ENCODE data around the gene TEKTIP1.

TEKTIP1 gene

DNA sequence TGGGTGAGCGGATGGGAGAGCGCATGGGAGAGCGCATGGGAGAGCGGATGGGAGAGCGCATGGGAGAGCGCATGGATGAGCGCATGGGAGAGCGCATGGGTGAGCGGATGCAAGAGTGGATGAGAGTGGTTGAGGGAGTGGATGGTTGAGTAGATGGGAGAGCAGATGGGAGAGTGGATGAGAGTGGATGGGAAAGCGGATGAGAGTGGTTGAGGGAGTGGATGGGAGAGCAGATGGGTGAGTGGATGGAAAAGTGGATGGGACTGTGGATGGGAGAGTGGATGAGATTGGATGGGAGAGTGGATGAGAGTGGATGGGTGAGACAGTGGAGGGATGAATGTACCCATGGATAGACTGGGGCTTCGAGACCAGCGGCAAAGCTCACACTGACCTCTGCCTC lies 8.6 kb upstream of the TEKTIP1 start:
- in situ Hi-C loops (cut with HindIII; ENCODE audit: low sequenced_read_pairs), result no loop called here
- H3K4me3 ChIP-seq (ENCODE audit: low read depth, low read length), result no peak overlapping the region
- TF ChIP-seq, protein P1, sequence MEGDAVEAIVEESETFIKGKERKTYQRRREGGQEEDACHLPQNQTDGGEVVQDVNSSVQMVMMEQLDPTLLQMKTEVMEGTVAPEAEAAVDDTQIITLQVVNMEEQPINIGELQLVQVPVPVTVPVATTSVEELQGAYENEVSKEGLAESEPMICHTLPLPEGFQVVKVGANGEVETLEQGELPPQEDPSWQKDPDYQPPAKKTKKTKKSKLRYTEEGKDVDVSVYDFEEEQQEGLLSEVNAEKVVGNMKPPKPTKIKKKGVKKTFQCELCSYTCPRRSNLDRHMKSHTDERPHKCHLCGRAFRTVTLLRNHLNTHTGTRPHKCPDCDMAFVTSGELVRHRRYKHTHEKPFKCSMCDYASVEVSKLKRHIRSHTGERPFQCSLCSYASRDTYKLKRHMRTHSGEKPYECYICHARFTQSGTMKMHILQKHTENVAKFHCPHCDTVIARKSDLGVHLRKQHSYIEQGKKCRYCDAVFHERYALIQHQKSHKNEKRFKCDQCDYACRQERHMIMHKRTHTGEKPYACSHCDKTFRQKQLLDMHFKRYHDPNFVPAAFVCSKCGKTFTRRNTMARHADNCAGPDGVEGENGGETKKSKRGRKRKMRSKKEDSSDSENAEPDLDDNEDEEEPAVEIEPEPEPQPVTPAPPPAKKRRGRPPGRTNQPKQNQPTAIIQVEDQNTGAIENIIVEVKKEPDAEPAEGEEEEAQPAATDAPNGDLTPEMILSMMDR (IDR thresholded peaks at IDR 0.05; ENCODE audit: low read depth, low read length), result no peak
- DNase-seq (ENCODE audit: low read depth, low spot score), result no peak

GRCh38 chr19:3531716-3532115 lies 7.3 kb upstream of the TEKTIP1 start:
- TF ChIP-seq, protein P1 (IDR thresholded peaks at IDR 0.05; ENCODE audit: low read depth, low read length), result no peak
- H3K4me3 ChIP-seq (ENCODE audit: low read depth, low read length), result no peak overlapping the region
- in situ Hi-C loops (cut with HindIII; ENCODE audit: low sequenced_read_pairs), result no loop called here
- DNase-seq (ENCODE audit: low read depth, low spot score), result no peak

DNA sequence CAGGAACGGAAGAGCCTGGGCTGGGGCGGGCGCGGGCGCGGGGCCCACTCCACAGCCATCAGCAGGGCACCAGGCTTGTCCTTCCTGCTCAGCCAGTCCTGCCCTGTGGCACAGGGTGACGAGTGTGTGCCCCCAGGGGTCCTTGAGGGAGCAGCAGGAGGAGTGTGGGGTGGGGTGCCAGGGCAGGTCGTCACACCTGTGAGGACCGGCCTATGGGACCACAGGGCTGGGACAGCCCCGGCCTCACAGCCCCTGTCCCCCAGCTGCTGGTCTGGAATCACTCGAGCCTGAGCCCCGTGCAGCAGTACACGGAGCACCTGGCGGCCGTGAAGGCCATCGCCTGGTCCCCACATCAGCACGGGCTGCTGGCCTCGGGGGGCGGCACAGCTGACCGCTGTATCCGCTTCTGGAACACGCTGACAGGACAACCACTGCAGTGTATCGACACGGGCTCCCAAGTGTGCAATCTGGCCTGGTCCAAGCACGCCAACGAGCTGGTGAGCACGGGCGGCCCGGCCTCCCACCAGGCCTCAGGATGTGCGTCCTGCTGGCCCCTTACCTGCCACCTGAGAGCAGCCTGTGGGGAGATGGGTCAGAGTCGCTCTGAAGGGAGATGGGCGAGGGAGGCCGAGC lies 6.7 kb upstream of the TEKTIP1 start:
- TF ChIP-seq, protein P1 (IDR thresholded peaks at IDR 0.05; ENCODE audit: low read depth, low read length), result no peak
- DNase-seq (ENCODE audit: low read depth, low spot score), result no peak
- H3K4me3 ChIP-seq (ENCODE audit: low read depth, low read length), result no peak overlapping the region
- in situ Hi-C loops (cut with HindIII; ENCODE audit: low sequenced_read_pairs), result no loop called here

DNA sequence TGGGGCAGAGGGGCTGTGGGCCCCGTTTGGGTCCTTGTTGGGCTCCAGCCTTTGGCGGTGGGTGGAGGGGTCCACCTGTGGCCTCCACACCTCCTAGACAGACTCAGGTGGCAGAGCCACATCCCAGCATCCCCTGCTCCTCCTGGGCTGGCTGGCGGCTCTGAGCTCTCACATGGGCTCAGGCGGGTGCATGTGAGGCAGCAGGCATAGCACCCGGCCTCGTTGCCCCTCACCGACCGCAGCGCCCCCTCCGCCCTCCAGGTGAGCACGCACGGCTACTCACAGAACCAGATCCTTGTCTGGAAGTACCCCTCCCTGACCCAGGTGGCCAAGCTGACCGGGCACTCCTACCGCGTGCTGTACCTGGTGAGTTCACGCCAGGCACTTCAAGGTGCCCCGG lies 5.9 kb upstream of the TEKTIP1 start:
- no peak overlapping the region for H3K4me3 ChIP-seq (ENCODE audit: low read depth, low read length)
- in situ Hi-C loops (cut with HindIII; ENCODE audit: low sequenced_read_pairs), result no loop called here
- DNase-seq (ENCODE audit: low read depth, low spot score), result no peak
- TF ChIP-seq, protein P1 (IDR thresholded peaks at IDR 0.05; ENCODE audit: low read depth, low read length), result no peak

- no peak for DNase-seq (ENCODE audit: low read depth, low spot score)
- no peak overlapping the region for H3K4me3 ChIP-seq (ENCODE audit: low read depth, low read length)
- TF ChIP-seq, protein P1 (IDR thresholded peaks at IDR 0.05; ENCODE audit: low read depth, low read length), result no peak
- in situ Hi-C loops (cut with HindIII; ENCODE audit: low sequenced_read_pairs), result no loop called here
These were observed 5.3 kb upstream of the TEKTIP1 start for GRCh38 chr19:3533563-3534216.

DNA sequence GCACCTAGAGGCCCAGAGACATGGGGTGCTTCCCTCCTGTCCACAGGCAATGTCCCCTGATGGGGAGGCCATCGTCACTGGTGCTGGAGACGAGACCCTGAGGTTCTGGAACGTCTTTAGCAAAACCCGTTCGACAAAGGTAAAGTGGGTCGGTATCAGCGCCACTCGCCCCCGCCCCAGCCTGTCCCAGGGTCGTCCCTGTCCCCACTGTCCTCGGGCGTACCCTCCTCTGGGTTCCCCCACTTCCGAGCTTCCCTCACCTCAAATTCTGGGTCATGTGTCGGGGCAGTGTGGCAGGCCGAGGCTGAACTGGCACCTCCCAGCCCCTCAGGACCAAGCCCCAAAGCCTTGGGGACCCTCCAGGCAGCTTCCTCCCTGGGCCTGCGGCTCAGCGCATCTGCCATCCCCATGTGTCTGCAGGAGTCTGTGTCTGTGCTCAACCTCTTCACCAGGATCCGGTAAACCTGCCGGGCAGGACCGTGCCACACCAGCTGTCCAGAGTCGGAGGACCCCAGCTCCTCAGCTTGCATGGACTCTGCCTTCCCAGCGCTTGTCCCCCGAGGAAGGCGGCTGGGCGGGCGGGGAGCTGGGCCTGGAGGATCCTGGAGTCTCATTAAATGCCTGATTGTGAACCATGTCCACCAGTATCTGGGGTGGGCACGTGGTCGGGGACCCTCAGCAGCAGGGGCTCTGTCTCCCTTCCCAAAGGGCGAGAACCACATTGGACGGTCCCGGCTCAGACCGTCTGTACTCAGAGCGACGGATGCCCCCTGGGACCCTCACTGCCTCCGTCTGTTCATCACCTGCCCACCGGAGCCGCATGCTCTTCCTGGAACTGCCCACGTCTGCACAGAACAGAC lies 4.4 kb upstream of the TEKTIP1 start:
- DNase-seq (ENCODE audit: low read depth, low spot score), result no peak
- TF ChIP-seq, protein P1 (IDR thresholded peaks at IDR 0.05; ENCODE audit: low read depth, low read length), result no peak
- in situ Hi-C loops (cut with HindIII; ENCODE audit: low sequenced_read_pairs), result no loop called here
- H3K4me3 ChIP-seq (ENCODE audit: low read depth, low read length), result no peak overlapping the region

Data from astrocyte of the spinal cord (primary cell).